Right hindlimb (tissue), 1 donor: ENCODE results near the gene GRM8.

Experiments
- DNase-seq: peaks from one replicate; pipeline ENCODE4 v3.0.0-alpha.2; 2018

The GRM8 gene

DNA sequence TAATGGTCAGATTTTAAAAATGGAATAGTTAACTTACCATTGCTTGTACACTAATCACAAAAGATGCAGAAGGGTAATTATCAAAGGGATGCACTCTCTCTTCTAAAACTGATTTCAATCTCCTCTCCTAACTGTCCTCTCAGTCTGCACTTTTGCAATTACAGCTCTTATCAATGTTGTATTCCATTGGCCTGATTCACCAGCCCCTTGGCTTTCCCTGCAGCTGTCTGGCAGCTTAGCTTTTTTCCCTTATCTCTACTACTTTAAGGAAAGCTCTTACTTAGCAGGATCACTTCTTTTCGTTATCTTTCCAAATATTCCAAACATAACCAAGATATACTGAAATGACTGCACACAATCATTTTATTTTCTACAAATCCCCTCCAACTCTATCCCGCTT is 448.8 kb downstream of the GRM8 start:
- DNase-seq, result no peak

DNA sequence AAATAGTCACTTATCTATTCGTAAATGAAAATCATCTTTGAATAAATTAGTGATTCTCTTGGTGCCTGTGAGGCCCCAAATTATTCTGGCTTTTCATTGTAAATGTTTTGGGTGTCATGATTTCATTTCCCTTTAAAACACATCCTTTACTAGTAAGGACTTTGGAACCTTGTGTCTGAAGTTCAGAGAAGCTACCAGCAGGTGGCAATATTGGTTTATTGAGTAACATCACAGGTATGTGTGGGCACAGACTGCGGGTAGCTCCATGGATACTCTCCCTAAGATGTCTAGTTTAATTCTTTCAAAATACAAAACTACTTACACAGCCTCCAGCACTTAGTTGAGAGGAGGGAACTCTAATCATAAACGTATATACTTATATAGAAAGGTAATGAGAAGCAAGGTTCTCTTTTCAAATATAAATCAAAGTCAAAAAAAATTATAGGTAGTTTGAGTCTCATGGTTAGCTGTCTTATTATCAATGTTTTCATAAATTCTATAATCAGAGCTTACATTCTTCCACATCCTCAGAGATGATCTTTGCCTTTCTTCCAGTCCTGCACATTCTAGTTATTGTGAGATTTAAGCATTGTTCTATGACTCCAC is 449.6 kb downstream of the GRM8 start:
- no peak for DNase-seq

DNA sequence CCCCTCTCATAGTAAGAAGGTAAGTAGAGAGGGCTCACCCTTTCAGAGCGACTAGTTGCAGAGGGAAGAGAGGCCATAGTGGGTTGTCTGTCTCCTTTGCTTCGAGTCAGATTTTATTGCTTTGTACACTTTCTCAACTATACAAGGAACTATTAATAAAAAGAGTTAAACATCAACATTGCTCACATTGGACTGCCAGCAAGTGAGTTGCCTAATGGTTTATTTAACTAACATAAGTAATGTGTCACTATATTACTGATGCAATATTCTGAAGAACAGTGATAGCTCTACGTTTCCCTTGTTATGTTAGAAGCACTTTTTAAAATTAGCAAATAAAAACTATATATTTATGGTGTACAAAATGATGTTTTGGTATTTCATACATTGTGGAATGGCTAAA is 451.0 kb downstream of the GRM8 start:
- DNase-seq, result no peak

DNA sequence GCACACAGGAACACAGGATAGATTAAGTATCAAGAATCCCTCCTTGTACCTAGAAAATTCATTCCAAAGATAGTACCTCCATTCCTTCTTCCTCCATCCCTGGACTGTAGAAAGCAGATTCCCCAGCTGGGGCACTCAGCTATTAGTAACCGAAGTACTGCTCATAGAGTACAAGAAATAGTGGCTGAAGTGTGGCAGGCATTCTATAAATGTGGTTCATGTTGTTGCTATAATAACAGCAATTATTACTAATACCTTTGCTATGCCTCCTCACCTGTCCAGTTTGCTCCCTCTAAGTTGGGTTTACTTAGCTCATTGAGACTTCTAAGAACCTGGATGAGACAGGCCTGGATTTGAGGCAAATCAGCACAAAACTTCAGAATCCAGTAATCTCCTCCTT is 453.2 kb downstream of the GRM8 start:
- DNase-seq, result no peak

DNA sequence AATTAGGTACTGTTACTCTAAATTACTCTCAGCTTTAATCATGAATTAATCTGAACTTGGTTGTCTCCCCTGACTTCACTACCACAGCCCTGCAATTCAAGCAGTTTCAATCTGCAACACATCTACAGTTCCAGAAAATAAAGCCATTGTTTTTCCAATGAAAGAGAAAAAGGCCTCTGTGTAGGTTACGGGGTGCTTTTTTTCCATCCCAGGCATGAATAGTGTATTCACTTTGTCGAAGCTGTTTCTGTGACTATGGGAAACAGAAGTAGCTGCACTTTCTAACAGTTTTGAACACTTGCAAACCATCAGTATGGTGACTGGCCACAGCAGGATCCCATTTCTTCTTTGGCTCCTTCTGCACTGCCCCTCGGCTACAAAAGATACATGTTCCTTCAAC is 460.2 kb downstream of the GRM8 start:
- no peak for DNase-seq

DNA sequence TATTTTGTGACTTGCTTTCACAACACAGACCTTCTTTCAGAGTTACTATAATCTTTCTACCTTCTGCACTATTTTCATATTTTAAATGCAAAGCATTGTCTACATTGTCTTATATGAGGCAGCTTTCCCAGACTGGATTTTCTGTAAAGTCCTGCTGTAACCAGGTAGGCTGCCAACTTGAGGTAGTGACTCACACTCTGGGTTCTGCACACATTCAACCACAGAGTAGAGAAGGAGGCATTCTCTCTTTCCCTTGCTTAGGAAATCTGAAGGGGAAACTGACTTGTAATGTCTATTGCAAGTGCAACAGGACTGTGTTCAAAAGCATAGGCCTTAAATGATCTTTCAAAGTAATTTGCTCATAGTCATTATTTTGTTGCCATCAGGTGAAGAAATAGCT is 461.4 kb downstream of the GRM8 start:
- DNase-seq, result no peak

DNA sequence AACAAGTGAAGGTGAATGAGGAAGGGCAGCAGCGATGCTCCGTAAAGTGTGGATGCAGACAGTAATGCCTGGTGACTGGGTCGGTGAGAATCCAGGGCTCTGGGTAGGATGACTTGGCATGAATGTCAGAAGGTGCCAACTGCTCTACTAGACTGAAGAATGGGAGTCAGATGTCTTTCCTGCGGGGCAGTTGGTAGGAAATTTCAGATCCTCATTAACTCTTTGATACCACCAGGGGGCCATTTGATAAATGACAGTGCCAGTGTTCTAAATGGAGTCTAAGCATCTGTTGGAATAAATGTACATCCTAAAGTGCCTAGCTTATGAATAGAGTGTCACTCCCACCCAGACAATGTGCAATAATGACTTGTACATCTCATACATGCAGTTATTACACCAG is 462.0 kb downstream of the GRM8 start:
- DNase-seq, result no peak

DNA sequence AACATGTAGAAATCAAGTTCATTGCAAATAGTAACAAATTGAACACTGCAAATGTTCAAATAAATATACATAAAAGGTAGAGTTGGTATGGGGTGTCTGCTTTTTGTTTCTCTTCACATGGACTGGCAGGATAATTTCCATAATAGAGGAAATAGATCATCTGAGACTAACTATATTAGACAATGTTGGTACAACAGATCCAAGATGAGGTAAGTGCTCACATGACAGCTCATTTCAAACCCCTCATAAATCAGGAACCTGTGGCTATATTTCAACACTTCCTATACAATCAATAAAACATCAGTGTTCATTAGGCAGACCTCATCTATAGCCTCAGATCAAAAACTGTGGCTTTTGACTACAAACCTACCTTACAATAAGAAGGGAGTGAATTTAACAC is 469.1 kb downstream of the GRM8 start:
- no peak for DNase-seq

DNA sequence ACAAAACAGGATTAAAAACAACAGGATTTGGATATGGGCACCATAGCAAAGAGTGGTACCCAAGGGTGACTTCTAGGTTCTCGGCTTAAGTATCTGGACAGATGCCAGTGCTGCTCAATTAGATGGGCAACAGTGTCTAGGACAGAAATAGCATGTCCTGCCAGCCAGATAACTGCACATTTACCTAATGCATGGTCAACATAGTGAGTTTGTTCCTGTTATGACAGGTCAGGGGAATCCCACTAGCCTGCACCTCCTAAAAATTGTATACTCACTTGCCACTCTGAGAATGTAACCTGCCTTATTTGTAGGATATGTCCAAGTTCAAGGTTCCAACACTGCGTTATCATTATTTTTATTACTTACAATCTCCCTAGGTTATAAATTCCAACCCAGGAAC is 471.7 kb downstream of the GRM8 start:
- DNase-seq, result no peak

DNA sequence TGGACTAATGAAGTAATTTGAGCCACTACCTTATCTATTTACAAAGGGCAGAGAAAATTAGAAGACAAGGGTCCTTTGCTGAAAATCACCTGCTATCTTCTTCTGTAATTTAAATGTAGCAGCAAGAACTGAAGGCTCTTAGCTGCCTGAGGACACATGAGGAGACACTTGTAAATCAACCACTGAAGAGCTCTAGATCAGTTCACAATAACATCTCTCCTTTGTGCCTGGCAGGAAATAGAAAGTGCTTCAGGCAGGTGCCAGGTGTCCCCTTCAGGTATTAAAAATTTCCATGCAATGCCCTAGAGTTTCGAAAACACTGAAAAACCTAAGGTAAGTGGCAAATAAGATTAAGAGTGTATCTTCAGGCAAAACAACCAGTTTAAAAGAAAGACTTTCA is 474.6 kb downstream of the GRM8 start:
- no peak for DNase-seq

DNA sequence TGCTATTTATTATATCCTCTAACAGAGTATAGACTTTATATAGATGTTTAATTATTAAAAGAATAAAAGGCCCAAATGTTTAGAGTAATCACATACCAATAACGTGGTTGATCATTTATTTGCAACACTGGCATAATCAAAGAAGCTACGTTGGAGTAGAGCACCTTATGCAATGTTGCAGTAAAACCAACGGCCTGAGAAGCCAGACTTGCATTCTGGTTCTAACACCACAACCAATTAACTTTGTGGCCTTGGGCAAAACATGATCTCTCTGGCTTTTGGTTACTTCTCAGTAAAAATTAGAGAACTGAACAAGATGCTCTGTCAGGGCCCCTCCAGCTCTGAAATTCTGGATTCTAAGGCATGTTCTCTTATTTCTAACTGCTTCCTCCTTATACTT is 476.2 kb downstream of the GRM8 start:
- no peak for DNase-seq

DNA sequence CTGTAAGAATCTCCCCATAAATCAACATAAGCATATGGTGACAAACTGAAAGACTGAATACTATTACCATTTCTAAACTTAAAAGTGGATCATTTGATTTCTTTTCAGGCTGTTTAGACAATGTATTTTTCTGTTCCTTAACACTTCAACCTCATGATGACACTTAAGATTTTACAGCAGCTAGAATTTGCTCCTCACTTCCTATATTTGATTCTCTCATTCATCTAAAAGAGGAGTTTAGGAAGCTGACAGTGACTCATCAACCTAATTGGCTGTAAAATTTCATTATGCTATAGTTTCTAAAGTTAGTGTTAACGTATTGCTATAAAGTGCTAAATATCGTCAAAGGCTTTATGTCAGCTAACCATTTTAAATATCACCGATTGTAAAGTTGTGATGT is 478.7 kb downstream of the GRM8 start:
- DNase-seq, result no peak

DNA sequence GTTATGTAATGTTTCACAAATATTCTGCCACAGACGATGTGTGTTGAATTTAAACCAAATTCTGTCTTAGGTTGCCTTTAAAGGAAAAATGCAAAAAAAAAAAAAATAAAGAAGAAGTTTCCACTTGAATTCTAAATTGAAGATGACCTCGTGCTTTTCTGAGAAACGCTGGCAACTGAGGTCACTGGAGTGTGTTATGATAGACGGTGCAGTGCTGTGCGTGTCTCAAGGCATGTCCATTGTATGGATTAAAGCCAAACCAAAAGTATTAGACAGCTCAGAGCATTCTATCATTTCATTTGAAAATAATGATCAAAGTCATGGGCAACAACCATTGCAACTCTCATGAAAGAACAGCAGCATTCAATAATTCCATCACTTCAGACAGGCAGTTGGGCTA is 483.9 kb downstream of the GRM8 start:
- DNase-seq, result no peak

DNA sequence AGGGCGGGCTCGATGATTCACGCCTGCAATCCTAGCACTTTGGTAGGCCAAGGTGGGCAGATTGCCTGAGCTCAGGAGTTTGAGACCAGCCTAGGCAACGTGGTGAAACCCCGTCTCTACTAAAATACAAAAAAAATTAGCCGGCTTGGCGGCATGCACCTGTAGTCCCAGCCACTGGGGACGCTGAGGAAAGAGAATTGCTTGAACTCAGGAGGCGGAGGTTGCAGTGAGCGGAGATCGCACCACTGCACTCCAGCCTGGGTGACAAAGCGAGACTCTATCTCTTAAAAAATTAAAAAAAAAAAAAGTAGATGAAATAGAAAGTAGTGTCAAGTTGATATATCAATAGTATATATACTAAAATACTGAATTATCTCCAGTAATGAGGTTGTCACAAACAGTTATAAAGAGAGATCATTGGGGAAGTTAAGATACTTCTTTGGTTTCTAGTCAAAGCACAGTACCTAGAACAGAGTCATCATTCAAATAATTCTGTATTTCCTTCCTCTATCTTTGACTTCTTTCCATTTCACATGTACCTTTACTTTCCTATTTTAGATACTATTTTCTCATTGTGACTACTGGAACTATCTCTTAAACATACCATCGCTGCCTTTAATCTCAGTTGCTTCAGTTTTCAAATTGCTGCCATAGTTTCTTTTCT is 491.7 kb downstream of the GRM8 start:
- DNase-seq, result no peak

DNA sequence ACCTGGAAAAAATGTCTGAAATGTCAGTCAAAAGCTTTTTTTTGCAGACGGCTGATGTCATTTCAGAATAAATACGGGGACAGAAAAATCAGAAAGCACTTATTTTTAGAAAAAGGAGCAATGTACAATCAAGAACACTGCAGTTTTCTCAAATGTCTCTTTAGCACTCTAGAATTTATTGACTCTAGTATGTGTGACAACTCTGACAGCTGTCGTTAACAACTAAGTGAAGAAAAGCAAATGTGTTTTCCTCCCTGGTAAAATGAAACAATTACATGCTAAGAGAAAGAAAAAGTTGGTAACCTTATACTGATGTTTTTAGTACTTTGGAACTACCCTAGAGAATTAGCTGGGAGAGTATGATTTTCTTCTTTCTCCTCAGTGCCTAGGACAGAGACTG is 497.4 kb downstream of the GRM8 start:
- no peak for DNase-seq

DNA sequence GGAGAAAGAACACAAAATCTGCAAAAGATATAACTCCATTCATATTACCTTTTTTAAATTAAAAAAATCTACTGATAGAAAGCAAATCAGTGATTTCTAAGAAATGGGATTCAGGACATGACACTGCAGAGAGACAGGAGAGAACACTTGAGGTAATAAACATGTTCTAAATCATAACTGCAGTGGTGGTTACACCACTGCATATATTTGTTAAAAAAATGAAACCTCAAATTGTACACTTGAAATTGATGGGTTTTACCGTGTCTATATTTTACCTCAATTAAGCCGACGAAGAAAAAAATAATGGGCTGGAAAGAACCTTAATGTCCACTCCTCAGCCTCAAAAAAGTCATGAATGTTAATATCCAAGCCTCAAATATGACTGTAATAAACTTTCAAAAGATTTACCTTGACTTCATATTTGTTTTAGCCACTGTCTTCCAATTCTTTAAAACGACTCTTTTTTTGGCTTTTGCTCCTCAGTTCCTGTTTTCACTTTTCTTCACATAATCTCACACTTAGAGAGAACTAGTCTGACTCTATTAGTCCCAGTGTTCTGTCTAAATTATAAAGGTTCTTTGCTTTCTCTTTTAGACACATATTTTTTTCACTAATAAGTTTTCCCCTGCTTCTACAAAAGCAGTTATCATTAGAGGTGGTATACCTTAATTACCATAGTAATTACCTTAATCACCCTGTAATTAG is 502.4 kb downstream of the GRM8 start:
- no peak for DNase-seq

DNA sequence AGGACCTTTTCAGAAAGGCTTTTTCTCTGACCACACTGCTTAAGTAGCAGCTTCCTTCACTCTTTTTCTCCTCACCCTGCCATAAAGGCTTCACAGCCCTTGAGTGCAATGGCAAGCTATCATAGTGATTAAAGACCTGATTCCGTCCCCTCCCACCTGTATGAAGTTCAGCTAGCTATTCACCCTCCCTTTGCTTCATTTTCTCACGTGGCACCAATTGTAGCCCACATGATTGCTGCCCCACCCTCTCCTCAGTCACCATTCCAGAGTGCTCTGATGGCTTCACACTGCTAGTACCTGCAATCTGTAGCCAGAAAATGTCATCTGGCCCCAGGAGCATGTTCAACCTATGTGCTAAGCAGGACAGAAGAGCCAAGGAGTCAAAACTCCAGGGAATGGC is 523.8 kb downstream of the GRM8 start:
- no peak for DNase-seq

DNA sequence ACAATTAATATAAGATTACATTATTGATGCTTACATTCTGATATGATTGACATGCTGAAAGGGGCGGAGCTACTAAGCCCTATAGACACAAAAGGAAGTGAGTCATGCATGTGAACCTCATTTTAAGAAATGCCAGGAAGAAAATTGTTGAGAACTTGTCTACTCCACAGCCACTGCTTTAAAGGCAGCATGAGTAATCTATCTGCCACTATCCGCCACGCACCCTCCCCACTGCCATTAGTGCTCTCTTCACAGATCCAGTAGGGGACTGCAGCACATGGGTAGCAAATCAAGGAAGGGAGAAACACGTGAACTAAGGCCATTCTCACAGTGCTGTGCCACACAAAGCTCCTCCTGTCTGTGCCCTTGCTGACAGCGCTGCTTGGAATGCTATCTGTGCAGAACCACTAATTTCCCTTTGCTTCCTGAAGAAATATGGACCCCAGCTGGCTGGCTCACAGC is 524.8 kb downstream of the GRM8 start:
- DNase-seq, result no peak

DNA sequence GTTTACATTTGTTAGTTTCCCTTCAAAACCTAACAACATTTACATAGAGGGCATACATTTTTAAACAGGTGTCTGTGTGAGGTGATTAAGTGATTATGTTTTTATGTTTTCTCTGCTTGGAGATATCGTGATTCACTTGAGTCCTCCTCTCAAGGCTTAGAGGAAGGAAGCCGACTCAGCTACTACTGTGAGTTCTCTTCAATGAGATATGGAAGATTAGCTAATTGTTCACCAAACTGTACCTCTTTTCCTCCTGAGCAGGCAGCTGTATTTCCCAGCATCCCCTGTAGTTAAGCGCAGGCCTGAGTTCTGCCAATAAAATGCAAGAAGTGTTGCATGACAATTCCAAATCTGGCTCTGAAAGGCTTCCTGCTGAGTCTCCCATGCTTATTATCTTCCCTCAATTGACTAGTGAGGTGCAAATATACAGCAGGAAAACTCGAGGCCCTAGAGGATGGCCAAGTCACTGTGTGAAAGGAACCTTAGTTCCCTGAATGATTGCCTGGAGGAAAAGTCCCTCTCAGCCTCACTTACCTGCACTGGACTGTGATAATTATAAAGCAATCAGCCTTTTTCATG is 528.7 kb downstream of the GRM8 start:
- DNase-seq, result no peak

DNA sequence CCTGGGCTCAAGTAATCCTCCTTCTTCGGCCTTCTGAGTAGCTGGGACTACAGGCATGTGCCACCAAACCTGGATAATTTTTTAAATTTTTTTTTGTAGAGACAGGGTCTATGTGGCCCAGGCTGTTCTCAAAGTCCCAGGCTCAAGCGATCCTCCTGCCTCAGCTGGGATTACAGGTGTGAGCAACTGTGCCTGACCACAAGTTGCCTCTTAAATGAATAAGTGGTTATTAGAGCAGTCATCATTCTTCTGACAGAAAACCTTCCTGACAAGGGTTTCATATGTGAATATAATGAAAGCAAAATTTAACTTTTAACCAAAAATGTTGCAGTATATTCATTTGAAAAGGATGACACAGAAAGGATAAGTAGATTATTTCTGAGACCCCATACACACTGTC is 532.5 kb downstream of the GRM8 start:
- no peak for DNase-seq

DNA sequence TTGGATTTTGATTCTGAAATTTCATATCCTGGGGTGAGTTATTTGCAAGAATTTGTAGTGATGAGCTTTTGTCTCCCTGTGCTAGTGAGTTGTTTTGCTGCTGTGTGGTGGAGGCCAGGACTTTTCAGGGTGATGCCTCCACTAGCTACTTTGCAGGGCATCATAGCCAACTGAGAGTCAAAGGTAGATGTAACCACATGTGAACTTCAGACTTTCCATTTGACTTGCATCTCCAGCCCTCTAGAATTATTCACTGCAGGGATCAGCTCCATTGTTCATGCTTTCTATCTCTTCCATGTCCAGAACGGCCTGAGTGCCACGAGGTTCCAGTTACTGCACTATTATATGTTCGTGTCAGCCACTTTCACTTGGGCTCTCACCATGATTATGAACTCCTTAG is 534.3 kb downstream of the GRM8 start:
- no peak for DNase-seq

DNA sequence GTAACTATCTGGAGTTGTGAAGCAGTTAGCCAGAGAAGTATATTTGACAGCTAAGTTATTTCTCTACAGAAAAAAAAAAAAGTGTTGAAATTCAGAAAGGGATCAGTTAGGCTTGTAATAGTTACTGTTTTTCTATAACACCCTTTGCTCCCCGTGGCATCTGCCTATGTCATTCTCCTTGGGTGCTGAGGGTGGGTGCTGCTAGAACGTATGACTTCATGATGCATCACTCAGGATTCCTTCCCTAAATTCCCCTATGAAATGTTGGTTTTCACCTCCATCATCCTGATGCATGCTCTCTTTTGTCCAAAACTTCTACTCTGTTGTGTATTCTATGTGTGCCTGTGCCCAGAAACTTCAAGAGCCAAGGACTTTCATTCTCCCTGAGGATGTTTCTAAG is 536.4 kb downstream of the GRM8 start:
- no peak for DNase-seq

DNA sequence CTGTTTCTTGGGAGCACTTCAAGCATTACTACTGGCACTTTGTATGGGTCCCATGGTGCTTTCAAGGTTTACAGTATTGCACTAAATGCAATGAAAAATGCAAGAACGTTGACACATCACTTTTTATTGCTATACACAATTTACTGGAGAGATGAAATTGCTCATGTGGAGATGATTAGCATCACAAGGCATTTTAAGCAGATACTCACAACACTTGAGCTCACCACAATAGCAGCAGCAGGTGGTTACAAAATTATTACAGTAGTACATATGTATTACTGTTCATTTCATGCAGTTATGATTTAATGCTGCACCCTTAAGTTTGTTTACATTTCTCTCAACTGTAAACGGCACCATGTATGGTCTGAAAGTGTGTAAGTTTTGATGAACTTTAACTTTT is 537.7 kb downstream of the GRM8 start:
- DNase-seq, result no peak
